ENCODE results near the gene JUN. TPM values are rescaled to one million over a fixed set of nuclear protein-coding genes. Genes with fewer than 3 reads are reported as not detected.

JUN gene
- total and polyA plus RNA-seq, 4 donors: 31.3 to 275 (median 108) TPM

DNA sequence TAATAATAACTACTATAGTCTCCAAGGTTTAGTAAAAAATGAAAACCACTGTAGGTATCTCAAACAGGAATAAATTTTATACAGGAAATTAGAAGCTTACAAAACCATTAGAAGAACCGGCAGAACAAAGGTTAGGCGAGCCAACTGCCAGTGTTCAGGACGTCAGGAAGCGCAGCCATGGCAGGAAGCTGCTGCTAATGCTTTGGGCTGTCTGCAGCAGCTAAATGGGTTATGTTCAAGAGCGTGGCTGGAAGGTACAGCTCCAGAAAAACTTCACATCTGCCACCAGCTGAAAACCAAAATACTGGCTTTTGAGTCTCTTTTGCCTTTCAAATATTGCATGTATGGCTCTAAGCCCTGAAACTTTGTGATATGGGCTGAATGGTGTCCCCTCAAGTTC is 48.3 kb downstream of the JUN start:
- Histone ChIP-seq H3K27me3 (ENCODE audit: control insufficient read depth in 1 of 2, insufficient read depth in 2 of 2, low read length in 1 of 2) (no peaks in the 10 kb centered on the region), H3K4me3 (ENCODE audit: low read length in 2 of 2) (no peak overlapping the region), H3K27ac (ENCODE audit: low read depth in 1 of 2, low read length in 2 of 2) (no peak overlapping the region), H3K9me3 (ENCODE audit: control insufficient read depth, low read length) (no peaks in the 10 kb centered on the region), H3K4me1 (ENCODE audit: control insufficient read depth in 1 of 2, insufficient read depth in 2 of 2, low read length in 2 of 2) (peaks cover 2 to 3% of the 10 kb centered on the region in 2 donors), H3K36me3 (ENCODE audit: control insufficient read depth in 1 of 2, insufficient read depth in 2 of 2, low read length in 1 of 2) (no peaks in the 10 kb centered on the region)
- WGBS, 2 donors: 92 to 93% methylated on average over 5 of the region's 5 CpGs
- DNase-seq: no peak
- intact Hi-C loops (cut with DNase I): loop anchor here in 1 of 2 donors (5.0 kb wide), 2 partner anchors 967 to 1022 kb away; no protein-coding TSS in a partner anchor
- ATAC-seq (ENCODE audit: low FRiP score): no peak

DNA sequence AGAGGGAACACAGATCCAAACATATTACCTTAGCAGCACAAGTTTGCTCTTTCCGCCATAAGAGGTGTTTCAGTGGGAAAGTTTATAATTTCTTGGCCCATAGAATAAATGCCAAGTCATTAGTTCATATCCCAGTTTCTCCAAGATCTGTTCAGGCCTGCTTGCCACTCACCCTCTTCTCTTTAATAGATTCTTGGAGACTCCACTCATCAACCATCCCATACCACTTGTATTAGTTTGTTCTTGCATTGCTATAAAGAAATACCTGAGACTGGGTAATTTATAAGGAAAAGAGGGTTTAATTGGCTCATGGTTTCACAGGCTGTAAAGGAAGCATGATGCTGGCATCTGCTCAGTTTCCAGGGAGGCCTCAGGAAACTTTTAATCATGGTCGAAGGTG is 49.2 kb downstream of the JUN start:
- intact Hi-C loops (cut with DNase I): loop anchor here in 1 of 2 donors (5.0 kb wide), 2 partner anchors 968 to 1023 kb away; no protein-coding TSS in a partner anchor
- Histone ChIP-seq H3K27ac (ENCODE audit: low read depth in 1 of 2, low read length in 2 of 2) (no peak overlapping the region), H3K4me3 (ENCODE audit: low read length in 2 of 2) (no peak overlapping the region), H3K36me3 (ENCODE audit: control insufficient read depth in 1 of 2, insufficient read depth in 2 of 2, low read length in 1 of 2) (no peaks in the 10 kb centered on the region), H3K27me3 (ENCODE audit: control insufficient read depth in 1 of 2, insufficient read depth in 2 of 2, low read length in 1 of 2) (no peaks in the 10 kb centered on the region), H3K9me3 (ENCODE audit: control insufficient read depth, low read length) (no peaks in the 10 kb centered on the region), H3K4me1 (ENCODE audit: control insufficient read depth in 1 of 2, insufficient read depth in 2 of 2, low read length in 2 of 2) (peaks cover 2 to 3% of the 10 kb centered on the region in 2 donors)
- 97 to 98% methylated on average over 2 of the region's 2 CpGs for WGBS, 2 donors
- no peak for DNase-seq
- no peak for ATAC-seq (ENCODE audit: low FRiP score)

- Histone ChIP-seq H3K27ac (ENCODE audit: low read depth in 1 of 2, low read length in 2 of 2) (no peak overlapping the region), H3K4me1 (ENCODE audit: control insufficient read depth in 1 of 2, insufficient read depth in 2 of 2, low read length in 2 of 2) (peaks cover 2 to 3% of the 10 kb centered on the region in 2 donors), H3K9me3 (ENCODE audit: control insufficient read depth, low read length) (no peaks in the 10 kb centered on the region), H3K27me3 (ENCODE audit: control insufficient read depth in 1 of 2, insufficient read depth in 2 of 2, low read length in 1 of 2) (no peaks in the 10 kb centered on the region), H3K36me3 (ENCODE audit: control insufficient read depth in 1 of 2, insufficient read depth in 2 of 2, low read length in 1 of 2) (no peaks in the 10 kb centered on the region), H3K4me3 (ENCODE audit: low read length in 2 of 2) (no peak overlapping the region)
- DNase-seq: no peak
- 54 to 57% methylated on average over 6 of the region's 6 CpGs for WGBS, 2 donors
- intact Hi-C loops (cut with DNase I): no loop called here
- ATAC-seq (ENCODE audit: low FRiP score): no peak
Observed at GRCh38 chr1:58732087-58732775, 51.6 kb downstream of the JUN start.

Other genes starting within 250 kb of the JUN start
- 10 to 100 TPM; 15.4 to 22.0 TPM for gene OMA1, start 237.3 kb downstream of the JUN start, total RNA-seq
- gene OMA1, start 237.3 kb downstream of the JUN start, polyA plus RNA-seq: 1 to 10 TPM; 2.5 to 5.8 TPM
- gene TACSTD2, start 206.8 kb downstream of the JUN start, total RNA-seq: 1 to 10 TPM; 4.6 to 4.8 TPM
- 1 to 10 TPM; 1.6 to 4.7 TPM for gene TACSTD2, start 206.8 kb downstream of the JUN start, polyA plus RNA-seq
- gene MYSM1, start 84.0 kb downstream of the JUN start, total RNA-seq: 10 to 100 TPM; 42.7 to 50.4 TPM
- 10 to 100 TPM in 1 of 2 donors, 1 to 10 TPM in 1; 6.6 to 13.3 TPM for gene MYSM1, start 84.0 kb downstream of the JUN start, polyA plus RNA-seq

Measured in aorta (tissue), 5 donors.